ENCODE results near the gene APEX1.

APEX1 gene

GRCh38 chr14:20454516-20455354 lies at the start of gene APEX1, which contains the start of gene OSGEP:
TSS of gene APEX1 (plus strand) at chr14:20455226. CDS start at chr14:20455646, 420 bp downstream.
TSS of gene OSGEP (minus strand) at chr14:20454812. CDS start at chr14:20454683, 129 bp downstream.
- DNase-seq (ENCODE audit: low read depth): peak; percentile 97

- no peak for DNase-seq (ENCODE audit: low read depth)
Measured at GRCh38 chr14:20409226-20409625, 45.8 kb upstream of the APEX1 start.

- no peak for DNase-seq (ENCODE audit: low read depth)
Measured at GRCh38 chr14:20412411-20412810, 42.6 kb upstream of the APEX1 start.

- peak; percentile 38 for DNase-seq (ENCODE audit: low read depth)
Measured at GRCh38 chr14:20412876-20413743, 41.9 kb upstream of the APEX1 start, which contains the start of gene TEP1. TSS of gene TEP1 (minus strand) at chr14:20413501. CDS start at chr14:20408439, 5,062 bp downstream.

- DNase-seq (ENCODE audit: low read depth): no peak
Measured at GRCh38 chr14:20413744-20414082, 41.3 kb upstream of the APEX1 start.

GRCh38 chr14:20415782-20416206 lies 39.2 kb upstream of the APEX1 start:
- no peak for DNase-seq (ENCODE audit: low read depth)

GRCh38 chr14:20416223-20416622 lies 38.8 kb upstream of the APEX1 start:
- DNase-seq (ENCODE audit: low read depth): no peak

GRCh38 chr14:20417250-20418186 lies 37.5 kb upstream of the APEX1 start:
- DNase-seq (ENCODE audit: low read depth): no peak

GRCh38 chr14:20418501-20418909 lies 36.5 kb upstream of the APEX1 start:
- DNase-seq (ENCODE audit: low read depth): no peak

- no peak for DNase-seq (ENCODE audit: low read depth)
Measured at GRCh38 chr14:20419419-20419818, 35.6 kb upstream of the APEX1 start.

- DNase-seq (ENCODE audit: low read depth): no peak
Measured at GRCh38 chr14:20421267-20421666, 33.8 kb upstream of the APEX1 start.

- no peak for DNase-seq (ENCODE audit: low read depth)
Measured at GRCh38 chr14:20422886-20423285, 32.1 kb upstream of the APEX1 start.

GRCh38 chr14:20424851-20425250 lies 30.2 kb upstream of the APEX1 start:
- DNase-seq (ENCODE audit: low read depth): no peak

- no peak for DNase-seq (ENCODE audit: low read depth)
Measured at GRCh38 chr14:20427231-20428009, 27.6 kb upstream of the APEX1 start.

GRCh38 chr14:20428010-20428365 lies 27.0 kb upstream of the APEX1 start:
- no peak for DNase-seq (ENCODE audit: low read depth)

- DNase-seq (ENCODE audit: low read depth): no peak
Measured at GRCh38 chr14:20428802-20429201, 26.2 kb upstream of the APEX1 start.

- no peak for DNase-seq (ENCODE audit: low read depth)
Measured at GRCh38 chr14:20429801-20430669, 25.0 kb upstream of the APEX1 start.

- no peak for DNase-seq (ENCODE audit: low read depth)
Measured at GRCh38 chr14:20434701-20435581, 20.1 kb upstream of the APEX1 start.

Data from CMK (cell line).